CD4-positive, alpha-beta T cell treated with Interleukin-17A for 4 hours (primary cell): Measurements from ENCODE around the gene GOLGA6L26.
"Not testable (repeated sequence)": the region's sequence is repeated elsewhere in the genome, so short reads cannot be mapped to it uniquely, and the experiment has no call there.

ENCODE experiments used
- DNase-seq: peaks from one replicate; pipeline ENCODE4 v3.0.0-alpha.2; 2020; ENCODE audit warnings: mixed read lengths

GOLGA6L26 gene, protein sequence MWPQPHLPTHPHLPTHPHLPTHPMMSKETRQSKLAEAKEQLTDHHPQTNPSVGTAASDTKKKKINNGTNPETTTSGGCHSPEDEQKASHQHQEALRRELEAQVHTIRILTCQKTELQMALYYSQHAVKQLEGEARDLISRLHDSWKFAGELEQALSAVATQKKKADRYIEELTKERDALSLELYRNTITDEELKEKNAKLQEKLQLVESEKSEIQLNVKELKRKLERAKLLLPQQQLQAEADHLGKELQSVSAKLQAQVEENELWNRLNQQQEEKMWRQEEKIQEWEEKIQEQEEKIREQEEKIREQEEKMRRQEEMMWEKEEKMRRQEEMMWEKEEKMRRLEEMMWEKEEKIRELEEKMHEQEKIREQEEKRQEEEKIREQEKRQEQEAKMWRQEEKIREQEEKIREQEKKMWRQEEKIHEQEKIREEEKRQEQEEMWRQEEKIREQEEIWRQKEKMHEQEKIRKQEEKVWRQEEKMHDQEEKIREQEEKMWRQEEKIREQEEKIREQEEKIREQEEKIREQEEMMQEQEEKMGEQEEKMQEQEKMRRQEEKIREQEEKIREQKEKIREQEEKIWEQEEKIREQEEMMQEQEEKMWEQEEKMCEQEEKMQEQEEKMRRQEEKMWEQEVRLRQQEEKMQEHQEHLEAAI

DNA sequence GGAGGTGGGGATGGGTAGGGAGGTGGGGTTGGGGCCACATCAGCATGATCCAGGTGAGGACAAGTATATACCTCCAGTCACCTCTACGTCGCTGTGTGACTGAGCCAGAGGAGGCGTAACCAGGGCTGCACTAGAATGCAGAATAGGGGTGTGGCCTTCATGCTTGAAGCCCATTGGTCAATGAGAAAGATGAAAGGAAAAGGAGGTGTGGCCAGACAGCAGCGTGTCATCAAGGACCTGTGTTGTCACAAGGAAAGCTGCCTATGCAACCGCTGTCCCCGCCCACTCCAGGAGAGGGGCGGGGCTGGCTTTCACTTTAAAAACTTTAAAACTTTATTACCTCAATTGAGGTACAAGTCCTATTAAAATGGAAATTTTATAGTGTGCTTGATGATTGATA lies at the start of gene GOLGA6L26:
Gene GOLGA6L26, minus strand, starts transcription at position 101 of the 400 bp plus-strand sequence. Its CDS starts 61 bp downstream, at position 40.
- not testable (repeated sequence) for DNase-seq

DNA sequence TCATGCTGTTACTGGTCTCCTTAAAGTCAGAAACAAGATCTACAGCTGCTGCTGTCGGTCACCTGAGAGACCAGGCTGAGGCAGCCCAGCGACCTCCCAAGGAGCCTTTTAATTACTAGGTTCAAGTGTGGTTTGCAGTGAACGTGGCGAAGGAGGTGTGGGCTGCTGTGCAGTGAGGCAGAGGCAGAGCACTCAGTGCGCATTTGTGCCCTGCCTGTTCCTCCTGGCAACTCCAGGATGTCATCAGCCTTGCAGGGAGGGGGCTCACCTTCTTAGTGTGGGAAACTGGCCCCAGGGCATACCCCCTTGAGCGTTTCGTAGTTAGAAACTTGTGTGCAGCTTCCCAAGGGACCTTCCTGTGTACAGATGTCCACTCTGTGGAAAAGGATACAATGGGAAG lies 47.2 kb upstream of the GOLGA6L26 start:
- DNase-seq = not testable (repeated sequence)

DNA sequence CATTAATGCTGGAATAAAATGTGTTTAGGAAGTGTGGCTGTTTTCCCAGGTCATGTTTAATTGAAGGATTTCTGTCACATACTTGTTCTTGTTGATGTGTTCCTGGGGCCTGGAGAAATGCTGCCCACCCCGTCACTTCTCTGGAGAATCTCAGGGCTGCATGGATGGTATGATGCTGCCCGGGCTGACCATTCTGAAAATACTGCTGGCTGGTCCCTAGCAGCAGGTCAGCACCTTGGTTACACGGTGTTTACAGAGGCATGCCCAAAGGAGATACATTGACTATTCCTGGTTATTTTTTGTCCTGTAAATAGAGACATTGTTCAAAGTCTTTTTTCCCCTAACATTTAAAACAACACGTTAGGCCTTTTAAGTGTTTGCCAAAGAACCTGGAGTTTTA lies 46.7 kb upstream of the GOLGA6L26 start:
- not testable (repeated sequence) for DNase-seq

DNA sequence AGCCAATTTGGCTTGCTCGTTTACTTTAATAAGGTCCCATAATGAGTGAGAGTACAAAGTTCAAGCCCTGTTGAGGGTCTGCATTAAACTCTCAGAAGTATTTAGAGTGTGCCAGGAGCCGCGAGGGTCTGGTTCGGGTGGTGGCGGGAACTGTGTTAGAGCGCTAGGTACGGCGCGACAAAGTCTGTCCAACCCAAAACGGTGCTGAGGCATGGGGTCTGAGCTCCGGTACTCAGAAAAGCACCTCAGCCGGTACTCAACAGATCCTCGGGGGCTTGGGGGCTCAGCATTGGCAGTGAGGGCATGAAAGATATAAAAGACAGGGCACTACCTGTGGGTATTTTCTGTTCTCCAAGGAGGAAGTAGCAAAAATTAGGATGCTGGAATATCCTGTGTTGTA lies 45.0 kb upstream of the GOLGA6L26 start:
- not testable (repeated sequence) for DNase-seq

DNA sequence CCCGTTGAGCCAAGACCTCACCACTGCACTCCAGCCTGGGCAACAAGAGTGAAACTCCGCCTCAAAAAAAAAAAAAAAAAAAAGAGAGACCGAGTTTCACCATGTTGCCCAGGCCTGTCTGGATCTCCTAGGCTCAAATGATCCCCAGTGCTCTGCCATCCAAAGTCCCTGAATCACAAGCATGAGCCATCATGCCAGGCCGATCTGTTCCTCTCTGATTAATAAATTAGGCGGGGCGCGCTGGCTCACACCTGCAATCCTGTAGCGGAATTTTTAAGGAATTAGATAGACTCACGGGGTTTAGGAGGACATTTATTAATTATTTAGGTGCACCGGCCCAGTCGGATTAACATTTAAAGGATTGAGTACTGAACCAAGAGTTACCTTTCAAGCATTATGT lies 40.2 kb upstream of the GOLGA6L26 start:
- not testable (repeated sequence) for DNase-seq

DNA sequence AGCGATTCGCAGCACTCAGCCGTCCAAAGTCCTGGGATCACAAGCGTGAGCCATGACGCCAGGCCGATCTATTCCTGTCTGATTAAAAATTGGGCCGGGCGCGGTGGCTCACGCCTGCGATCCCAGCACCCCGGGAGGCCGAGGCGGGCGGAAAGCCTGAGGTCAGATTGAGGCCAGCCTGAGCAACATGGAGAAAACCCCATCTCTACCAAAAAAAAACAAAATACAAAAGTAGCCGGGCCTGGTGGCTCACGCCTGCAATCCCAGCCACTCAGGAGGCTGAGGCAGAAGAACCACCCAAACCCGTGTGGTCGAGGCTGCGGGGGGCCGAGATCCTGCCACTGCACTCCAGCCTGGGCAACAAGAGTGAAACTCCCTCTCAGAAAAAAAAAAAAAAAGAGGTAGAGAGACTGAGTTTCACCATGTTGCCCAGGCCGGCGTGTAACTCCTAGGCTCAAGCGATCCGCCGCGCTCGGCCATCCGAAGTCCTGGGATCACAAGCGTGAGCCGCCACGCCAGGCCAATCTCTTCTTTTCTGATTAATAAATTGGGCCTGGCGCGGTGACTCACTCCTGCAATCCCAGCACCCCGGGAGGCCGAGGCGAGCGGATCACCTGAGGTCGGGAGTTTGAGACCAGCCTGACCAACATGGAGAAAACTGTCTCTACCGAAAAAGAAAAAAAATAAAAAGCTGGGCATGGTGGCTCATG lies 39.0 kb upstream of the GOLGA6L26 start:
- DNase-seq = not testable (repeated sequence)

DNA sequence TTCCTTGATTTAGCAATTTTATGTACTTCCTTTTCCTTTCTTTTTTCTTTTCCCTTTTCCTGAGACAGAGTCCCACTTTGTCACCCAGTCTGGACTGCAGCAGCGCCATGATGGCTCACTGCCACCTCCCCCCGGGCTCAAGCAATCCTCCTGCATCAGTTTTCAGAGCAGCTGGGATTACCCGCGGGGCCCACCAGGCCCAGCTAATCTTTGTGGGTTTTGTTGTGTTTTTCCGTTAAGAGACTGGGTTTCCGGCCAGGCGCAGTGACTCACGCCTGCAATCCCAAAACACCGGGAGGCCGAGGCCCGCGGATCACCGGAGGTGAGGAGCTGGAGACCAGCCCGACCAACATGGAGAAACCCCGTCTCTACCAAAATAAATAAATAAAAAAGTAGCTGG lies 38.3 kb upstream of the GOLGA6L26 start:
- DNase-seq = no peak

DNA sequence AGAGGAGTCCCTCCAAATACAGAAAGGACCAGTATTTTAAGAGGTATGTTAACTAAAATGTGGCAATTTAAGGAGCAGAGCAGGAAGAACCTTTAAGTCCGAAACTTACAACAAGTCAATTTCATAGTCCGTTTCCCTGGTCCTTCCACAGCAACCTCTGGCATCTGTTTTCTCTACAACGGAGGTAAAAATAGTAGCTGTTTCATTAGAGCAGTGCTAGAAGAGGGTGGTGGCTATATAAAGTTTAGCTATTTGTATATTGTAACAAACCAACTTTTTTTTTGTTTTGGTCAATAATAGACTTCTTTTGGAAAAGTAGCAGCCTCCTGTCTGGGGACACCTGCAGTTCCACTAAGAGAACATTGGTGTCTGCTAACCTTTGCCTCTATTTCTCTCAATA lies 37.9 kb upstream of the GOLGA6L26 start:
- not testable (repeated sequence) for DNase-seq

DNA sequence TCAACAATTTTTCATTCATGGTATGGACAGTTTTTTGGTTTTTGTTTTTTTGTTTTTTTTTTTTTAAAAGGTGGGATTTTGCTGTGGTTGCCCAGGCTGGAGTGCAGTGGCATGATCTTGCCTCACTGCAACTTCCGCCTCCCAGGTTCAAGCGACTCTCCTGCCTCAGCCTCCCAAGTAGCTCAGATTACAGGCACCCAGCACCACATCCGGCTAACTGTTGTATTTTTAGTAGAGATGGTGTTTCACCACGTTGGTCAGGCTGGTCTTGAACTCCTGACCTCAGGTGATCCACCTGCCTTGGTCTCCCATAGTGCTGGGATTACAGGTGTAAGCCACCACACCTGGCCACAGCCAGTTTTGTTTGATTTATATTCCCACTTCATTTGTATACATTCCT lies 37.1 kb upstream of the GOLGA6L26 start:
- not testable (repeated sequence) for DNase-seq

DNA sequence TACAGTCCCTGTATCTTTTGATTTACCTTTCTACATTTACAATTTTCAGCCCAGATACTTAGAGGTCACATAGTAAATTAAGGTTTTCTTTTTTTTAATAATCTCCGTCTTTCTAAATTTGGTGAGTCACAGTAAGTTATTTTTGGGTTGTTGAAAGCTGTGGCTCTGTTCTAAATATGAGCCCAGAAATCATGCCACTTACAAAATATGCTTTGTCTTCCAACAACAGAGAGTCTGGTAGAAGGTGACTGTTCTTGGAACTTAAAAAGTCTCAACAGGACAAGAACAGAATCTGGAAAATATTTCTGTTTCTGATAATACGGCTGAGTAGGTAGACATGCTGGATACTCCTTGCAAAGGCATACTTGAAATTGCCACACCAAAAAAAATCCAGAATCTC lies 36.6 kb upstream of the GOLGA6L26 start:
- no peak for DNase-seq

DNA sequence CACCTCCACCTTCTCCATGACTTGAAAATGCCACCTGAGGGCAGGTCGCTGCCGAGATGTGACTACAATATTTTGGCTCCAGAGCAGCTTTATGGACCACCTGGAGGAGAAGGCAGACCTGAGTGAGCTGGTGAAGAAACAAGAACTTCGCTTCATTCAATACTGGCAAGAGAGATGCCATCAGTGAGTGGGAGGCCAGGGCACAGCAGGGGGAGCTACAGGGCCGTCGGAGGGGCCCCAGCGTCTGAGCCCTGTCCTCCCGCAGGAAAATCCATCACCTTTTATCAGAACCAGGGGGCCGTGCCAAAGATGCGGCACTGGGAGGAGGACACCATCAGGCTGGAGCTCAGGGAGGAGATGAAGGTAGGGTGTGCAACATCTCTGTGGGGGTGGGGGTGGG lies 30.3 kb upstream of the GOLGA6L26 start:
- not testable (repeated sequence) for DNase-seq

DNA sequence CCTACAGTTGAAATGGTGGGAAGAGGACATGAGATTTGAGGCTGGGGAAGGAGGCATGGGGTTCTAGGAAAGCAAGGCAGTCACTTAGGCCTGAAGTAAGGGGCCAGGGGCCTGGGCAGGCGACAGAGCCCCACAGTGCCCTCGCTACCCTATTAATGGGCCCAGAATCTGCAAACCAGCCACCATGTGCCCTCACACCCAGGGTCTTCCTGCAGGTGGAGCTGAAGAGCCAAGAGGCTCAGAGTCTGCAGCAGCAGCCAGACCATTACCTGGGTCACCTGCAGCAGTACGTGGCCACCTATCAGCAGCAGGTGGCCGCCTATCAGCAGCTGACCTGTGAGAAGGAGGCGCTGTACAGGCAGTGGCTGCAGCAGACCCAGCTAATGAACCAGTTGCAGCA lies 28.6 kb upstream of the GOLGA6L26 start:
- not testable (repeated sequence) for DNase-seq

DNA sequence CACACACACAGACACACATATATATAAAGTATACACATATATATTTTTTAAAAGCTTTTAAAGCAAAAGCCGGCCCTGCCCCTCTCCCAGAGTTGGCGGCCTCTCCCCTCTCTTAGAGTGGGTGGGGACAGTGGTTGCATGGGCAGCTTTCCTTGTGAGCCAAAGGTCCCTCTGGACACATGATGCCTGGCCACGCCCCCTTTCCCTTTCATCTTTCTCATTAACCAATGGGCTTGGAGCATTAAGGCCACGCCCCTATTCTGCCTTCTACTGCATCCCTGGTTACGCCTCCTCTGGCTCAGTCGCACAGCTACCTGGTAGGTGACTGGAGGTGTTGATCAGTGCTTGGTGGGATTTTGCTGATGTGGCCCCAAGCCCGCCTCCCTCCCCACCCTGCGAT lies 20.5 kb upstream of the GOLGA6L26 start, which contains the start of gene GOLGA8S:
Gene GOLGA8S, plus strand, starts transcription at position 301 of the 400 bp plus-strand sequence. Its CDS starts 62 bp downstream, at position 363.
- not testable (repeated sequence) for DNase-seq

DNA sequence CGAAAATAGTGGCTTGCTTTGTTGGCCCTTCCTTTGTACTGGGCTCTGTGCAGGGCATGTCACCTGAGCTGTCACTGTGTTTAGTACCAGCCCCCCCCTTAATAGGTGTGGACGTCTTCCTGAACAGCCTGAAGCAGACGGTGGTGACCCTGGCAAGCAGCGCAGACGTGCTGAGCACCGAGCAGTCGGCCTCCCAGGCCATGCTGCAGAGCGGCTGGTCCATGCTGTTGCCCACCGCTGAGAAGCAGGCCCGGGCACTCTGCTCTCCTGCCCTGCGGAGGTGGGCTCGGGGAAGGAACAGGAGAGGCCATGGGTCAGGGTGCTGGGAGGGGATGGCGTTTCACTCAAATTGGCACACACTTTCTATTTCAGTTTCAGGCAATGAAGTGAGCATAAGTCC lies 22.8 kb downstream of the GOLGA6L26 start:
- not testable (repeated sequence) for DNase-seq

DNA sequence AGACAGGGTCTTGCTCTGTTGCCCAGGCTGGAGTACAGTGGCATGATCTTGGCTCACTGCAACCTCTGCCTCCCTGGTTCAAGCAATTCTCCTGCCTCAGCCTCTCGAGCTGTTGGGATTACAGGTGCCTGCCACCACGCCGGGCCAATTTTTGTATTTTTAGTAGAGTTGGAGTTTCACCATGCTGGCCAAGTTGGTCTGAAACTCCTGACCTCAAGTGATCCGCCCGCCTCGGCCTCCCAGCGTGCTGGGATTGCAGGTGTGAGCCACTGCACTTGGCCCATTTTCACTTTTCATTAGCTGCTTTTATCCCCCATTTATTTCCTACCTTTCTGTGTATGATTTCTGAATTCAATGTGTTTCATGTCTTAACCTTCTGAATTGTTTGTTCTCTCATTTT lies 28.1 kb downstream of the GOLGA6L26 start:
- not testable (repeated sequence) for DNase-seq

DNA sequence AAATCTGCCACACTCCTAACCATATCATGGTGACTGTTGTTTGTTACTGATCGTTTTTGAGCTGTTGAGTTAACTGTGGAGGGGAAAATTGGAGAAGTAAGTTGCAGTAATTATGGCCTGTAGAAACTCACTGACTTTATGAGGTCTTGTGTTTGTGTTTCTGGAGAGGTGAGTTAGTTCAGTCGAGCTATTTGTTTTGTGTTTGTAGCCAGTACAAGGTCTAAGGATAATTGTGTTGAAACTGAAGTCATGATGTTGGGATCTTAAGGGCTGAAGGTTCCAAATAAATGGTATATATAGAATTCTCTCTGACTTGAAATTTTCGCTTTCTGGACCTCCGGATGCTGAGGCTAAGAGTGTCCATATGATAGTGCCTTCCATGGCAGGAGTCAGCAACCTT lies 29.2 kb downstream of the GOLGA6L26 start:
- DNase-seq = not testable (repeated sequence)

DNA sequence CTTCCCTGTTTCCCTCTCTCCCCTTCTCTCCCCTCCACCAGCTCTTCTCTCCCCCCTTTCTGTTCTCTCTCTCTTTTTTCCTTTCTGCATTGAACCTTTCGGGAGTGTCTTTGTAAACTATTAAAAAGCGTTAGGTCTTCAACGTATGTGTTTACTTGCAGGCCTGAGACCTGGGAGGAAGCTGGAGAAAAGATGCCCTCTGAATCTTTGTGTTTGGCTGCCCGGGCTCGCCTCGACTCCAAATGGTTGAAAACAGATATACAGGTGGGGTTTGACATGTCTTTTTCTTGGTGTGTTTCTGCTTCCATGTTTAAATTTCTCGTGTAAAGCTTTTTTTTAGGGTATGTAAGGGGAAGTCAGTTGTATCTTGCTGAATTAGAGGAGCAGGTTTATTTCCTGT lies 29.7 kb downstream of the GOLGA6L26 start:
- not testable (repeated sequence) for DNase-seq

DNA sequence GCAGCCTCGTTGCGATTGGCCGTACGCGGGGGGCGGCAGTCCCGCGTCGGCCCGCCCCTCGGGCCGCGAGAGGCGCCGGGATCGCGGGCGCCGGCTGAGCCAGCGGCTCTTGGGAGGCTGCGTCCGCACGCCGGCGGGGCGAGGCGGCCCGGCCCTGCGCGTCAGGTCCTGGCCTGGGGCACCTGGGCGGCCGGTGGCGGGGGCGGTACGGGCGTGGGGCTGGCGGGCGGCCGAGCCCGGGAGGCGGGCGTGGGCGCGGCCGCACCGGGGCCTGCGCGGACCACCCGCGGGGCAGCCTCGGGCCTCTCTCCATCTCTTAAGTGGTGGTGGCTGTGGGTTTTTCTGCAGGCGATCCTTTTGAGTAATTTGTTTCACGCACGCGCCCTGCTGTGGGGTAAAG lies 30.3 kb downstream of the GOLGA6L26 start:
- DNase-seq = peak; percentile 40

DNA sequence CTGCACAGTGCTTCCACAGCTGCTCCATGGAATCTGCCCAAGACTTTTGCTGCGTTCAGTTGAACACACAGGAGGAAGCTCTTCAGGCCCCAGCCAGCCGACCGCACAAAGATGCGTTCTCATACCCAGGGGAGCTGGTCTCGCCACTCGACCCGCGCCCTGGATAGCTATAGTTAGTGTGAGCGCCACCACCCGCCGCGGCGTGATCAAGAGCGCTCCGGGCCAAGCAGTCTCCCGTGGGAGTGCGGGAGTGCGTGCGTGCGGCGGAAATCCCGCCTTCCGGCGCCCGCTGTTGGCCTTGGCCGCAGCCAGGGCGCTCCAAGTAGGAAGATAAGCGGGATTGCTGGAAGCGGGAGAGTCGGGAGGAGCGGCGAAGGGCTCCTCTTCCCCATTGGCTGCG lies 30.8 kb downstream of the GOLGA6L26 start:
- DNase-seq = not testable (repeated sequence)
